A549 (cell line): ENCODE results near the gene TCN2.

Source experiments
- EP300 ChIP-seq, 2 experiments: fragments of >200 bp; sonication (Bioruptor Twin); formaldehyde crosslinking; IDR thresholded peaks; 2 replicates in 1 of 2; 3 replicates in 1 of 2; pipeline ENCODE4 v1.6.1; 2016 to 2017
- KDM5A ChIP-seq: fragments of 200-600 bp; sonication (generic); IDR thresholded peaks from 2 replicates; pipeline ENCODE4 v1.6.1; 2016; ENCODE audit warnings: antibody characterized with exemption, mild to moderate bottlenecking
- MAFK ChIP-seq: fragments of 450-650 bp; IDR thresholded peaks from 2 replicates; pipeline ENCODE4 v1.6.1; 2014; ENCODE audit not compliant: partially characterized antibody
- MAZ ChIP-seq: fragments of 150-350 bp; IDR thresholded peaks from 2 replicates; pipeline ENCODE4 v1.6.1; 2014; ENCODE audit warnings: antibody characterized with exemption, low read depth, low read length, borderline replicate concordance
- NR3C1 ChIP-seq: fragments of >200 bp; sonication (Bioruptor Twin); formaldehyde crosslinking; IDR thresholded peaks from 3 replicates; pipeline ENCODE4 v1.6.1; 2017
- PHF8 ChIP-seq: fragments of 200-600 bp; sonication (generic); IDR thresholded peaks from 2 replicates; pipeline ENCODE4 v1.6.1; 2016; ENCODE audit warnings: low read depth, mild to moderate bottlenecking, antibody characterized with exemption, moderate library complexity, borderline replicate concordance
- POLR2A ChIP-seq: IDR thresholded peaks from 2 replicates; pipeline ENCODE4 v1.6.1; 2012; ENCODE audit warnings: mild to moderate bottlenecking, low read length
- RNF2 ChIP-seq: fragments of 200-600 bp; sonication (generic); IDR thresholded peaks from 2 replicates; pipeline ENCODE4 v1.6.1; 2016; ENCODE audit warnings: low read depth, mild to moderate bottlenecking, antibody characterized with exemption, moderate library complexity, borderline replicate concordance
- TF ChIP-seq, protein P1 (sequence below): fragments of >200 bp; sonication (Bioruptor Twin); formaldehyde crosslinking; IDR thresholded peaks from 3 replicates; pipeline ENCODE4 v1.5.1; 2016
- TF ChIP-seq, protein P2 (sequence below): fragments of 450-650 bp; IDR thresholded peaks from 2 replicates; pipeline ENCODE4 v1.6.1; 2014; ENCODE audit warnings: antibody characterized with exemption
- TF ChIP-seq, protein P3 (sequence below): fragments of 200-600 bp; sonication (generic); IDR thresholded peaks from 2 replicates; pipeline ENCODE4 v1.6.1; 2016; ENCODE audit warnings: antibody characterized with exemption, mild to moderate bottlenecking, moderate library complexity

- TF ChIP-seq NR3C1: no peak
- no peak for TF ChIP-seq KDM5A
- TF ChIP-seq, protein P1, sequence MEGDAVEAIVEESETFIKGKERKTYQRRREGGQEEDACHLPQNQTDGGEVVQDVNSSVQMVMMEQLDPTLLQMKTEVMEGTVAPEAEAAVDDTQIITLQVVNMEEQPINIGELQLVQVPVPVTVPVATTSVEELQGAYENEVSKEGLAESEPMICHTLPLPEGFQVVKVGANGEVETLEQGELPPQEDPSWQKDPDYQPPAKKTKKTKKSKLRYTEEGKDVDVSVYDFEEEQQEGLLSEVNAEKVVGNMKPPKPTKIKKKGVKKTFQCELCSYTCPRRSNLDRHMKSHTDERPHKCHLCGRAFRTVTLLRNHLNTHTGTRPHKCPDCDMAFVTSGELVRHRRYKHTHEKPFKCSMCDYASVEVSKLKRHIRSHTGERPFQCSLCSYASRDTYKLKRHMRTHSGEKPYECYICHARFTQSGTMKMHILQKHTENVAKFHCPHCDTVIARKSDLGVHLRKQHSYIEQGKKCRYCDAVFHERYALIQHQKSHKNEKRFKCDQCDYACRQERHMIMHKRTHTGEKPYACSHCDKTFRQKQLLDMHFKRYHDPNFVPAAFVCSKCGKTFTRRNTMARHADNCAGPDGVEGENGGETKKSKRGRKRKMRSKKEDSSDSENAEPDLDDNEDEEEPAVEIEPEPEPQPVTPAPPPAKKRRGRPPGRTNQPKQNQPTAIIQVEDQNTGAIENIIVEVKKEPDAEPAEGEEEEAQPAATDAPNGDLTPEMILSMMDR: no peak
- no peak for TF ChIP-seq PHF8
- TF ChIP-seq POLR2A: no peak
- TF ChIP-seq, protein P2, sequence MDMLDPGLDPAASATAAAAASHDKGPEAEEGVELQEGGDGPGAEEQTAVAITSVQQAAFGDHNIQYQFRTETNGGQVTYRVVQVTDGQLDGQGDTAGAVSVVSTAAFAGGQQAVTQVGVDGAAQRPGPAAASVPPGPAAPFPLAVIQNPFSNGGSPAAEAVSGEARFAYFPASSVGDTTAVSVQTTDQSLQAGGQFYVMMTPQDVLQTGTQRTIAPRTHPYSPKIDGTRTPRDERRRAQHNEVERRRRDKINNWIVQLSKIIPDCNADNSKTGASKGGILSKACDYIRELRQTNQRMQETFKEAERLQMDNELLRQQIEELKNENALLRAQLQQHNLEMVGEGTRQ: no peak
- TF ChIP-seq, protein P3, sequence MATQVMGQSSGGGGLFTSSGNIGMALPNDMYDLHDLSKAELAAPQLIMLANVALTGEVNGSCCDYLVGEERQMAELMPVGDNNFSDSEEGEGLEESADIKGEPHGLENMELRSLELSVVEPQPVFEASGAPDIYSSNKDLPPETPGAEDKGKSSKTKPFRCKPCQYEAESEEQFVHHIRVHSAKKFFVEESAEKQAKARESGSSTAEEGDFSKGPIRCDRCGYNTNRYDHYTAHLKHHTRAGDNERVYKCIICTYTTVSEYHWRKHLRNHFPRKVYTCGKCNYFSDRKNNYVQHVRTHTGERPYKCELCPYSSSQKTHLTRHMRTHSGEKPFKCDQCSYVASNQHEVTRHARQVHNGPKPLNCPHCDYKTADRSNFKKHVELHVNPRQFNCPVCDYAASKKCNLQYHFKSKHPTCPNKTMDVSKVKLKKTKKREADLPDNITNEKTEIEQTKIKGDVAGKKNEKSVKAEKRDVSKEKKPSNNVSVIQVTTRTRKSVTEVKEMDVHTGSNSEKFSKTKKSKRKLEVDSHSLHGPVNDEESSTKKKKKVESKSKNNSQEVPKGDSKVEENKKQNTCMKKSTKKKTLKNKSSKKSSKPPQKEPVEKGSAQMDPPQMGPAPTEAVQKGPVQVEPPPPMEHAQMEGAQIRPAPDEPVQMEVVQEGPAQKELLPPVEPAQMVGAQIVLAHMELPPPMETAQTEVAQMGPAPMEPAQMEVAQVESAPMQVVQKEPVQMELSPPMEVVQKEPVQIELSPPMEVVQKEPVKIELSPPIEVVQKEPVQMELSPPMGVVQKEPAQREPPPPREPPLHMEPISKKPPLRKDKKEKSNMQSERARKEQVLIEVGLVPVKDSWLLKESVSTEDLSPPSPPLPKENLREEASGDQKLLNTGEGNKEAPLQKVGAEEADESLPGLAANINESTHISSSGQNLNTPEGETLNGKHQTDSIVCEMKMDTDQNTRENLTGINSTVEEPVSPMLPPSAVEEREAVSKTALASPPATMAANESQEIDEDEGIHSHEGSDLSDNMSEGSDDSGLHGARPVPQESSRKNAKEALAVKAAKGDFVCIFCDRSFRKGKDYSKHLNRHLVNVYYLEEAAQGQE: no peak
- TF ChIP-seq MAZ: no peak
- TF ChIP-seq MAFK: no peak
- no peak for TF ChIP-seq EP300 (IDR thresholded peaks at IDR 0.05)
- TF ChIP-seq RNF2: no peak
Measured at GRCh38 chr22:30652852-30653251, 45.9 kb downstream of the TCN2 start.
